Upper lobe of left lung (tissue), 6 donors: Measurements from ENCODE around the gene TCF7L1. TPM values are rescaled to one million over a fixed set of nuclear protein-coding genes. Genes with fewer than 3 reads are reported as not detected.
A peak's percentile ranks its signal among the peaks of the same experiment; 100 is the strongest.

Experiments
- ATAC-seq, 2 donors: fragments of 200-7000 bp; cut with Tn5 transposase; one replicate each; pipeline ENCODE4 v1.9.1; 2022; ENCODE audit warnings: mild to moderate bottlenecking in 2 of 2, moderate library complexity in 2 of 2; ENCODE audit not compliant: low FRiP score in 2 of 2
- DNase-seq, 2 donors: peaks; one replicate each; pipeline ENCODE4 v3.0.0-alpha.2; 2019 to 2020
- H3K27ac ChIP-seq, 4 donors: fragments of 200-600 bp; sonication (generic); one replicate each; pipeline ENCODE4 v1.5.1; 2016 to 2019
- H3K27me3 ChIP-seq, 4 donors: fragments of 200-600 bp; sonication (generic); one replicate each; pipeline ENCODE4 v1.5.1; 2017 to 2019
- H3K36me3 ChIP-seq, 4 donors: fragments of 200-600 bp; sonication (generic); one replicate each; pipeline ENCODE4 v1.5.1; 2016 to 2019
- H3K4me1 ChIP-seq, 4 donors: fragments of 200-600 bp; sonication (generic); one replicate each; pipeline ENCODE4 v1.5.1; 2018 to 2019
- H3K4me3 ChIP-seq, 4 donors: fragments of 200-600 bp; sonication (generic); one replicate each; pipeline ENCODE4 v1.5.1; 2017 to 2019; ENCODE audit warnings: mild to moderate bottlenecking in 2 of 4, moderate library complexity in 1 of 4
- H3K9me3 ChIP-seq, 4 donors: fragments of 200-600 bp; sonication (generic); one replicate each; pipeline ENCODE4 v1.5.1; 2018 to 2019
- CTCF ChIP-seq, 6 experiments: fragments of 450-650 bp in 4 of 6; fragments of 200-600 bp in 2 of 6; sonication (generic) in 2 of 6; IDR thresholded peaks; one replicate each; pipeline ENCODE4 v1.5.1; 2016 to 2019; ENCODE audit warnings: antibody characterized with exemption in 6 of 6
- EP300 ChIP-seq, 4 donors: sonication (generic); formaldehyde crosslinking; IDR thresholded peaks; one replicate each; pipeline ENCODE4 v1.5.1; 2017; ENCODE audit warnings: antibody characterized with exemption in 4 of 4, control low read depth in 2 of 4
- POLR2A ChIP-seq, 4 donors: fragments of 450-650 bp; IDR thresholded peaks; one replicate each; pipeline ENCODE4 v1.5.1; 2016 to 2017; ENCODE audit warnings: antibody characterized with exemption in 4 of 4, mild to moderate bottlenecking in 2 of 4
- POLR2AphosphoS5 ChIP-seq, 2 donors: sonication (generic); formaldehyde crosslinking; IDR thresholded peaks; one replicate each; pipeline ENCODE4 v1.5.1; 2017; ENCODE audit warnings: antibody characterized with exemption in 2 of 2
- WGBS, 2 donors: methylation state at CpG; one replicate each; pipeline ENCODE4 v1.1.5; 2017 to 2018; 5-methylcytosine and 5-hydroxymethylcytosine counted together
- total RNA-seq, 6 donors: library from RNA; depleted of rRNA in 4 of 6; stranded (reverse); fragments of >200 nt in 4 of 6; gene quantifications; one replicate each; pipeline versions ENCODE4 v1.1.0 to v1.2.1, GENCODE V29; 2016 to 2021
- donor health status: DM: no; HTN: no; CAD: no; lungs with moderate emphysema.
- donor health status: DM: no; HTN: yes; CAD: no; lungs with severe emphysema.

Gene TCF7L1
- total RNA-seq, 6 donors from 2014 or later: 7.3 to 18.4 (median 11.2) TPM

GRCh38 chr2:85354286-85355072 is 221.3 kb downstream of the TCF7L1 start, which contains the start of the genes ELMOD3 and RETSAT:
ELMOD3 (plus strand) TSS chr2:85354769; CDS start chr2:85357199, 2,430 bp downstream.
RETSAT (minus strand) TSS chr2:85354528; CDS start chr2:85354507, 21 bp downstream.
- peak within 1 kb of the TSS; percentile 74 to 93 (median 88) for H3K27ac ChIP-seq
- peaks cover 22 to 50% (median 28%) of the 10 kb centered on the region in 4 donors for H3K4me1 ChIP-seq
- peak; percentile 99 for ATAC-seq
- no peaks in the 10 kb centered on the region for H3K27me3 ChIP-seq
- peak; percentile 93 to 99 for DNase-seq
- H3K9me3 ChIP-seq: no peaks in the 10 kb centered on the region
- 0 to 2% methylated on average over 24 to 42 of the region's 42 CpGs for WGBS, 2 donors
- H3K4me3 ChIP-seq: peak within 1 kb of the TSS; percentile 64 to 87 (median 70)
- H3K36me3 ChIP-seq: peaks cover 10 to 48% (median 29%) of the 10 kb centered on the region in 4 donors
- TF ChIP-seq POLR2AphosphoS5 (IDR thresholded peaks at IDR 0.05) (peak; percentile 93 to 97), EP300 (IDR thresholded peaks at IDR 0.05) (peak in 1 of 4 donors; percentile 72), CTCF (IDR thresholded peaks at IDR 0.05) (peak in 2 of 6 experiments; percentile 13 to 28), POLR2A (IDR thresholded peaks at IDR 0.05) (peak; percentile 52 to 92 (median 84))

- Histone ChIP-seq H3K4me3 (peak overlapping the region; percentile 40 to 72 (median 66)), H3K36me3 (peaks cover 5 to 47% (median 25%) of the 10 kb centered on the region in 4 donors), H3K4me1 (peaks cover 22 to 50% (median 28%) of the 10 kb centered on the region in 4 donors), H3K27me3 (no peaks in the 10 kb centered on the region), H3K9me3 (no peaks in the 10 kb centered on the region), H3K27ac (peak overlapping the region; percentile 74 to 93 (median 88))
- 10 to 20% methylated on average over 3 to 10 of the region's 10 CpGs for WGBS, 2 donors
- no peak for DNase-seq
- ATAC-seq: peak in 1 of 2 donors; percentile 1
- no peak for TF ChIP-seq EP300 (IDR thresholded peaks at IDR 0.05)
- TF ChIP-seq CTCF (IDR thresholded peaks at IDR 0.05): no peak
- TF ChIP-seq POLR2AphosphoS5 (IDR thresholded peaks at IDR 0.05): no peak
- no peak for TF ChIP-seq POLR2A (IDR thresholded peaks at IDR 0.05)
Measured at GRCh38 chr2:85355073-85355410, 221.8 kb downstream of the TCF7L1 start.

- H3K36me3 ChIP-seq: peaks cover under 1 to 42% (median 20%) of the 10 kb centered on the region in 4 donors
- ATAC-seq (no peak), DNase-seq (no peak)
- peaks cover 22 to 50% (median 28%) of the 10 kb centered on the region in 4 donors for H3K4me1 ChIP-seq
- no peaks in the 10 kb centered on the region for H3K9me3 ChIP-seq
- no peaks in the 10 kb centered on the region for H3K27me3 ChIP-seq
- peak overlapping the region in 3 of 4 donors; percentile 64 to 72 (median 68) for H3K4me3 ChIP-seq
- TF ChIP-seq CTCF (IDR thresholded peaks at IDR 0.05) (no peak), EP300 (IDR thresholded peaks at IDR 0.05) (no peak)
- H3K27ac ChIP-seq: peak overlapping the region in 1 of 4 donors; percentile 90
- WGBS, 2 donors: 68 to 80% methylated on average over 3 of the region's 3 CpGs
Measured at GRCh38 chr2:85355521-85355920, 222.3 kb downstream of the TCF7L1 start.

DNA sequence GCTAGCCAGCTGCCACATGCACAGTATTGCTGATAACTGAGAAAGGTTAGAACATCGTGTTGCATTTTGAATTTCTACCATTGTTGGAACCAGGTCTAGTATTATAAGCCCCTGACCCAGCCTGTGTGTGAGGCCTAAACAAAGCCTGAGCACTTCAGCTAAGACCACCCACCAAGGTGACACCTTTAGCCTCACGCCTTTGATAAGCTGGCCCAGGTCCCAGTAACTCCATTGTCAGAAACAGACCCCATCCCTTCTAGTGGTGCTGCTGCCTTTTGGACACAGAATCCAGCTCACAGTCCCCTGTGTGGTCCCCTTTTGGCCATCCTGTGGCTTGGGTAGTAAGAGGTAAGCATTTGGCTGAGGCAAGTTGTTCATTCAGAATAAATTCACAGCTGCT is 223.0 kb downstream of the TCF7L1 start:
- TF ChIP-seq POLR2AphosphoS5 (IDR thresholded peaks at IDR 0.05): no peak
- no peak for TF ChIP-seq CTCF (IDR thresholded peaks at IDR 0.05)
- TF ChIP-seq EP300 (IDR thresholded peaks at IDR 0.05): no peak
- no peak for TF ChIP-seq POLR2A (IDR thresholded peaks at IDR 0.05)
- Histone ChIP-seq H3K27me3 (no peaks in the 10 kb centered on the region), H3K4me3 (no peak overlapping the region), H3K4me1 (peaks cover 22 to 50% (median 28%) of the 10 kb centered on the region in 4 donors), H3K36me3 (peaks cover 0 to 38% (median 14%) of the 10 kb centered on the region in 4 donors), H3K27ac (no peak overlapping the region), H3K9me3 (no peaks in the 10 kb centered on the region)
- 88 to 90% methylated on average over 2 of the region's 2 CpGs for WGBS, 2 donors
- no peak for DNase-seq
- no peak for ATAC-seq
